GM23248 (cell line): ENCODE data around the gene SLC7A10.

Source experiments
- EZH2 ChIP-seq: fragments of 200-600 bp; sonication (generic); IDR thresholded peaks from 2 replicates; pipeline ENCODE4 v1.6.1; 2018; ENCODE audit warnings: antibody characterized with exemption, mild to moderate bottlenecking; ENCODE audit not compliant: insufficient read depth, poor library complexity, severe bottlenecking
- EZH2phosphoT487 ChIP-seq: fragments of 200-600 bp; sonication (generic); IDR thresholded peaks from 2 replicates; pipeline ENCODE4 v1.6.1; 2018; ENCODE audit warnings: antibody characterized with exemption, moderate library complexity, mild to moderate bottlenecking, low read depth; ENCODE audit not compliant: insufficient read depth

DNA sequence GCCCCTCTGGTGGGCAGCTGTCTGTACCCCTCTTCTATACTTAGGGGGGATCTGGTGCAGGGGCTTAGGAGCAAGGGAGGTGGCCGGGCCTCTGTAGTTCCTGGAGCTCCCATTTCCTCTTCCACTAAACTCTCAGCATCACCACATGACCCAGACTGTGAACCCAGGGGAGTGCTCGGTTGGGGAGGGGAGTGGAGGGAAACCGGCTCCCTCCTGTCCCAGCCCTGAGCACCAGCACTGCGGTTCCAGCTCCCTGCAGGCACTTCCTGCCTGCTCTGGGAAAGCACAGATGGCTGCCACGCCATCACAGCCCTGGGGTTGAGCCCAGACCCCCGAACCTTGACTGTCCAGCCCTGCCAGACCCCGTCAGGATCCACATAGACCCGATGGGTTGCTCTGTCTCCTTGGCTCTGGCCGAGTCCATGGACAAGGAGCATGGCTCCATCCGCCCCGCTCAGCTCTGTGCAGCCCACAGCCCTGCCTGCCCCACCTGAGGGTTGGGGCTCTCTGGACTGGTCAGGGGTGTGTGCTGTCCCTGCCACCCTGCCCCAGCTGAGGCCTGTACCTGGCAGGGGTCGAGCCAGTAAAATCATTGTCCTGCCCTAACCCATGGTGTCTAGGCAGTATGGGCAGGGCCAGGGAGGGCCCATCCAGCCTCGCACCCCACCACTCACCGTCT, 36.0 kb upstream of the SLC7A10 start:
- no peak for TF ChIP-seq EZH2
- TF ChIP-seq EZH2phosphoT487, result no peak
